SKM-1 (cell line): ENCODE measurements around the gene TMEM252.

Experiments used
- DNase-seq: peaks from one replicate; lab custom pipeline; 2025; ENCODE audit not compliant: unreplicated experiment; lab: John Stamatoyannopoulos, UW

Gene TMEM252

GRCh38 chr9:68545033-68545705, 4.5 kb upstream of the TMEM252 start:
- DNase-seq: no peak

GRCh38 chr9:68541568-68541967, 885 bp upstream of the TMEM252 start:
- DNase-seq: no peak

GRCh38 chr9:68538200-68538599, 2.5 kb downstream of the TMEM252 start:
- DNase-seq: no peak

GRCh38 chr9:68537616-68537880, 3.1 kb downstream of the TMEM252 start:
- no peak for DNase-seq

GRCh38 chr9:68536876-68537615, 3.6 kb downstream of the TMEM252 start:
- no peak for DNase-seq

GRCh38 chr9:68533678-68534077, 7.0 kb downstream of the TMEM252 start:
- DNase-seq: no peak

- no peak for DNase-seq
These were observed 8.6 kb downstream of the TMEM252 start for GRCh38 chr9:68532131-68532530.

- no peak for DNase-seq
These were observed 10.1 kb downstream of the TMEM252 start for GRCh38 chr9:68530618-68531017.

- no peak for DNase-seq
These were observed 17.2 kb downstream of the TMEM252 start for GRCh38 chr9:68523367-68523936.

GRCh38 chr9:68522954-68523353, 17.7 kb downstream of the TMEM252 start:
- DNase-seq: no peak

GRCh38 chr9:68522131-68522530, 18.6 kb downstream of the TMEM252 start:
- peak; percentile 27 for DNase-seq

- DNase-seq: no peak
These were observed 25.2 kb downstream of the TMEM252 start for GRCh38 chr9:68515326-68516017.

- DNase-seq: no peak
These were observed 26.7 kb downstream of the TMEM252 start for GRCh38 chr9:68513981-68514380.

GRCh38 chr9:68513385-68513784, 27.3 kb downstream of the TMEM252 start:
- no peak for DNase-seq

GRCh38 chr9:68509689-68510088, 31.0 kb downstream of the TMEM252 start:
- DNase-seq: no peak

- no peak for DNase-seq
These were observed 32.1 kb downstream of the TMEM252 start for GRCh38 chr9:68508547-68508946.

- no peak for DNase-seq
These were observed 32.9 kb downstream of the TMEM252 start for GRCh38 chr9:68507806-68508145.

- DNase-seq: peak; percentile 5
These were observed 33.4 kb downstream of the TMEM252 start for GRCh38 chr9:68507130-68507805.

- no peak for DNase-seq
These were observed 34.1 kb downstream of the TMEM252 start for GRCh38 chr9:68506551-68506950.

- no peak for DNase-seq
These were observed 34.8 kb downstream of the TMEM252 start for GRCh38 chr9:68505681-68506409.

- no peak for DNase-seq
These were observed 38.4 kb downstream of the TMEM252 start for GRCh38 chr9:68502279-68502678.
